Measurements from ENCODE around the gene B3GALT6. TPM values are rescaled to one million over a fixed set of nuclear protein-coding genes. Genes with fewer than 3 reads are reported as not detected.

The B3GALT6 gene
- total and polyA plus RNA-seq, 2 experiments from 2014 or later, result 5.5 to 26.5 TPM

DNA sequence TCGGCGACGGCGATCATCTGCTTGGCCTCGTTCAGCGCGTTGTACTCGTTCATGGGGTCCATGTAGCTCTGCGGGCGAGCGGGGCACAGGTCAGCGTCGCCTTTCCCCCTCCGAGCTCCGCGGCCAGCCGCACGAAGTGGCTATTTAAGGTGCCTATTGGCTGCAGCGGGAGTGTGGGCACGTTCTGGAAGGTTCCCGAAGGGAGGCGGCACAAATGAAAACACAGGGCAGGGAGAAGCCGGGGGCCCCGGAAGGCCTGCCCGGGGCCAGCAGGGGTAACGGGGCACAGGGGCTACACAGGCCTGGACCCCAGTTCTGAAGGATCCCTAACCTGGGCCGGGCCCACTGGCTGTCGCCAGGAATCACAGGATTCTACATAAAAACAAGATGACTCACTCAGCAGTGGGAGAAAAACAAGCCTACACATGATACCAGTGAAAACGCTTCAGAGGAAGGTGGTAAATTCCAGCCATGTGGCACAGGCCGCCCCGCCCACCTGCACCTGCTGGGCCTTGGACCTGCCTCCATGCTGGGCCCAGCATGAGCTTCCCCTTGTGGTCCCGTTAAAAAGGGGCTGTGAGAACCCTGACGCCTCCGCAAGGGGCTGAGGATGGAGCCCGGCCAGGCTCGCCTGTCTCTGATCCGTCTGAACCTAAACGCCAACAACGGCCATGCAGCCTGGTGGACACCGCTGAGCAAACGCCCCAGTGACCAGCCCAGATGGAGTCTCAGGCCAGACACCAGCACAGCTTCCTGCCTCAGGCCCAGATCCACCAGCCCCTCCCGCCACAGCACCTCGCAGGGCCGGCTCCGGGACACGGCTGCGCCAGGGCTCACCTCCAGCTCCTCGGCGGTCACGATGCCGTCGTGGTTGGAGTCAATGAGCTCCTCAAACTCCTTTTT lies 14.2 kb upstream of the B3GALT6 start:
- no peak overlapping the region for H3K4me2 ChIP-seq
- H3K36me3 ChIP-seq (ENCODE audit: insufficient read depth), result peaks cover 4% of the 10 kb centered on the region; the same call in 1 of the 2 replicates
- H3F3A ChIP-seq (replicated peaks; ENCODE audit: low read depth), result no peaks in the 10 kb centered on the region
- no peaks in the 10 kb centered on the region for H3K79me2 ChIP-seq (replicated peaks; ENCODE audit: insufficient read depth)
- no peaks in the 10 kb centered on the region for H3K4me1 Mint-ChIP-seq
- no peak overlapping the region for H3K4me3 Mint-ChIP-seq
- no peak overlapping the region for H3K4me3 ChIP-seq
- H2AFZ ChIP-seq, result no peak overlapping the region
- H3K4me1 ChIP-seq (ENCODE audit: insufficient read depth), result no peaks in the 10 kb centered on the region
- TF ChIP-seq POLR2AphosphoS5 (IDR thresholded peaks at IDR 0.05; ENCODE audit: low read depth), result no peak
- no peak for TF ChIP-seq NANOG (IDR thresholded peaks at IDR 0.05; ENCODE audit: borderline replicate concordance)
- TF ChIP-seq, protein P1, sequence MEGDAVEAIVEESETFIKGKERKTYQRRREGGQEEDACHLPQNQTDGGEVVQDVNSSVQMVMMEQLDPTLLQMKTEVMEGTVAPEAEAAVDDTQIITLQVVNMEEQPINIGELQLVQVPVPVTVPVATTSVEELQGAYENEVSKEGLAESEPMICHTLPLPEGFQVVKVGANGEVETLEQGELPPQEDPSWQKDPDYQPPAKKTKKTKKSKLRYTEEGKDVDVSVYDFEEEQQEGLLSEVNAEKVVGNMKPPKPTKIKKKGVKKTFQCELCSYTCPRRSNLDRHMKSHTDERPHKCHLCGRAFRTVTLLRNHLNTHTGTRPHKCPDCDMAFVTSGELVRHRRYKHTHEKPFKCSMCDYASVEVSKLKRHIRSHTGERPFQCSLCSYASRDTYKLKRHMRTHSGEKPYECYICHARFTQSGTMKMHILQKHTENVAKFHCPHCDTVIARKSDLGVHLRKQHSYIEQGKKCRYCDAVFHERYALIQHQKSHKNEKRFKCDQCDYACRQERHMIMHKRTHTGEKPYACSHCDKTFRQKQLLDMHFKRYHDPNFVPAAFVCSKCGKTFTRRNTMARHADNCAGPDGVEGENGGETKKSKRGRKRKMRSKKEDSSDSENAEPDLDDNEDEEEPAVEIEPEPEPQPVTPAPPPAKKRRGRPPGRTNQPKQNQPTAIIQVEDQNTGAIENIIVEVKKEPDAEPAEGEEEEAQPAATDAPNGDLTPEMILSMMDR (conservative IDR thresholded peaks at IDR 0.05; ENCODE audit: low read depth in 2 of 2), result no peak
- no peak for TF ChIP-seq EZH2phosphoT487 (IDR thresholded peaks at IDR 0.05; ENCODE audit: unreplicated experiment)
- TF ChIP-seq, protein P2, sequence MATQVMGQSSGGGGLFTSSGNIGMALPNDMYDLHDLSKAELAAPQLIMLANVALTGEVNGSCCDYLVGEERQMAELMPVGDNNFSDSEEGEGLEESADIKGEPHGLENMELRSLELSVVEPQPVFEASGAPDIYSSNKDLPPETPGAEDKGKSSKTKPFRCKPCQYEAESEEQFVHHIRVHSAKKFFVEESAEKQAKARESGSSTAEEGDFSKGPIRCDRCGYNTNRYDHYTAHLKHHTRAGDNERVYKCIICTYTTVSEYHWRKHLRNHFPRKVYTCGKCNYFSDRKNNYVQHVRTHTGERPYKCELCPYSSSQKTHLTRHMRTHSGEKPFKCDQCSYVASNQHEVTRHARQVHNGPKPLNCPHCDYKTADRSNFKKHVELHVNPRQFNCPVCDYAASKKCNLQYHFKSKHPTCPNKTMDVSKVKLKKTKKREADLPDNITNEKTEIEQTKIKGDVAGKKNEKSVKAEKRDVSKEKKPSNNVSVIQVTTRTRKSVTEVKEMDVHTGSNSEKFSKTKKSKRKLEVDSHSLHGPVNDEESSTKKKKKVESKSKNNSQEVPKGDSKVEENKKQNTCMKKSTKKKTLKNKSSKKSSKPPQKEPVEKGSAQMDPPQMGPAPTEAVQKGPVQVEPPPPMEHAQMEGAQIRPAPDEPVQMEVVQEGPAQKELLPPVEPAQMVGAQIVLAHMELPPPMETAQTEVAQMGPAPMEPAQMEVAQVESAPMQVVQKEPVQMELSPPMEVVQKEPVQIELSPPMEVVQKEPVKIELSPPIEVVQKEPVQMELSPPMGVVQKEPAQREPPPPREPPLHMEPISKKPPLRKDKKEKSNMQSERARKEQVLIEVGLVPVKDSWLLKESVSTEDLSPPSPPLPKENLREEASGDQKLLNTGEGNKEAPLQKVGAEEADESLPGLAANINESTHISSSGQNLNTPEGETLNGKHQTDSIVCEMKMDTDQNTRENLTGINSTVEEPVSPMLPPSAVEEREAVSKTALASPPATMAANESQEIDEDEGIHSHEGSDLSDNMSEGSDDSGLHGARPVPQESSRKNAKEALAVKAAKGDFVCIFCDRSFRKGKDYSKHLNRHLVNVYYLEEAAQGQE (IDR thresholded peaks at IDR 0.05; ENCODE audit: unreplicated experiment), result no peak
- TF ChIP-seq CREB1 (CRISPR knock-in tag; IDR thresholded peaks at IDR 0.05; ENCODE audit: low read depth), result no peak
- TF ChIP-seq EZH2 (IDR thresholded peaks at IDR 0.05; ENCODE audit: low read depth, unreplicated experiment), result no peak
- no peak for TF ChIP-seq ZNF331 (CRISPR knock-in tag; IDR thresholded peaks at IDR 0.05; ENCODE audit: low read depth)
- TF ChIP-seq, protein P3, sequence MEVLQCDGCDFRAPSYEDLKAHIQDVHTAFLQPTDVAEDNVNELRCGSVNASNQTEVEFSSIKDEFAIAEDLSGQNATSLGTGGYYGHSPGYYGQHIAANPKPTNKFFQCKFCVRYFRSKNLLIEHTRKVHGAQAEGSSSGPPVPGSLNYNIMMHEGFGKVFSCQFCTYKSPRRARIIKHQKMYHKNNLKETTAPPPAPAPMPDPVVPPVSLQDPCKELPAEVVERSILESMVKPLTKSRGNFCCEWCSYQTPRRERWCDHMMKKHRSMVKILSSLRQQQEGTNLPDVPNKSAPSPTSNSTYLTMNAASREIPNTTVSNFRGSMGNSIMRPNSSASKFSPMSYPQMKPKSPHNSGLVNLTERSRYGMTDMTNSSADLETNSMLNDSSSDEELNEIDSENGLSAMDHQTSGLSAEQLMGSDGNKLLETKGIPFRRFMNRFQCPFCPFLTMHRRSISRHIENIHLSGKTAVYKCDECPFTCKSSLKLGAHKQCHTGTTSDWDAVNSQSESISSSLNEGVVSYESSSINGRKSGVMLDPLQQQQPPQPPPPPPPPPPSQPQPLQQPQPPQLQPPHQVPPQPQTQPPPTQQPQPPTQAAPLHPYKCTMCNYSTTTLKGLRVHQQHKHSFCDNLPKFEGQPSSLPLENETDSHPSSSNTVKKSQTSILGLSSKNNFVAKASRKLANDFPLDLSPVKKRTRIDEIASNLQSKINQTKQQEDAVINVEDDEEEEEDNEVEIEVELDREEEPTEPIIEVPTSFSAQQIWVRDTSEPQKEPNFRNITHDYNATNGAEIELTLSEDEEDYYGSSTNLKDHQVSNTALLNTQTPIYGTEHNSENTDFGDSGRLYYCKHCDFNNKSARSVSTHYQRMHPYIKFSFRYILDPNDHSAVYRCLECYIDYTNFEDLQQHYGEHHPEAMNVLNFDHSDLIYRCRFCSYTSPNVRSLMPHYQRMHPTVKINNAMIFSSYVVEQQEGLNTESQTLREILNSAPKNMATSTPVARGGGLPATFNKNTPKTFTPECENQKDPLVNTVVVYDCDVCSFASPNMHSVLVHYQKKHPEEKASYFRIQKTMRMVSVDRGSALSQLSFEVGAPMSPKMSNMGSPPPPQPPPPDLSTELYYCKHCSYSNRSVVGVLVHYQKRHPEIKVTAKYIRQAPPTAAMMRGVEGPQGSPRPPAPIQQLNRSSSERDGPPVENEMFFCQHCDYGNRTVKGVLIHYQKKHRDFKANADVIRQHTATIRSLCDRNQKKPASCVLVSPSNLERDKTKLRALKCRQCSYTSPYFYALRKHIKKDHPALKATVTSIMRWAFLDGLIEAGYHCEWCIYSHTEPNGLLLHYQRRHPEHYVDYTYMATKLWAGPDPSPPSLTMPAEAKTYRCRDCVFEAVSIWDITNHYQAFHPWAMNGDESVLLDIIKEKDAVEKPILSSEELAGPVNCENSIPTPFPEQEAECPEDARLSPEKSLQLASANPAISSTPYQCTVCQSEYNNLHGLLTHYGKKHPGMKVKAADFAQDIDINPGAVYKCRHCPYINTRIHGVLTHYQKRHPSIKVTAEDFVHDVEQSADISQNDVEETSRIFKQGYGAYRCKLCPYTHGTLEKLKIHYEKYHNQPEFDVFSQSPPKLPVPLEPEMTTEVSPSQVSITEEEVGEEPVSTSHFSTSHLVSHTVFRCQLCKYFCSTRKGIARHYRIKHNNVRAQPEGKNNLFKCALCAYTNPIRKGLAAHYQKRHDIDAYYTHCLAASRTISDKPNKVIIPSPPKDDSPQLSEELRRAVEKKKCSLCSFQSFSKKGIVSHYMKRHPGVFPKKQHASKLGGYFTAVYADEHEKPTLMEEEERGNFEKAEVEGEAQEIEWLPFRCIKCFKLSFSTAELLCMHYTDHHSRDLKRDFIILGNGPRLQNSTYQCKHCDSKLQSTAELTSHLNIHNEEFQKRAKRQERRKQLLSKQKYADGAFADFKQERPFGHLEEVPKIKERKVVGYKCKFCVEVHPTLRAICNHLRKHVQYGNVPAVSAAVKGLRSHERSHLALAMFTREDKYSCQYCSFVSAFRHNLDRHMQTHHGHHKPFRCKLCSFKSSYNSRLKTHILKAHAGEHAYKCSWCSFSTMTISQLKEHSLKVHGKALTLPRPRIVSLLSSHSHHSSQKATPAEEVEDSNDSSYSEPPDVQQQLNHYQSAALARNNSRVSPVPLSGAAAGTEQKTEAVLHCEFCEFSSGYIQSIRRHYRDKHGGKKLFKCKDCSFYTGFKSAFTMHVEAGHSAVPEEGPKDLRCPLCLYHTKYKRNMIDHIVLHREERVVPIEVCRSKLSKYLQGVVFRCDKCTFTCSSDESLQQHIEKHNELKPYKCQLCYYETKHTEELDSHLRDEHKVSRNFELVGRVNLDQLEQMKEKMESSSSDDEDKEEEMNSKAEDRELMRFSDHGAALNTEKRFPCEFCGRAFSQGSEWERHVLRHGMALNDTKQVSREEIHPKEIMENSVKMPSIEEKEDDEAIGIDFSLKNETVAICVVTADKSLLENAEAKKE (CRISPR knock-in tag; IDR thresholded peaks at IDR 0.05), result no peak
- TF ChIP-seq, protein P4, sequence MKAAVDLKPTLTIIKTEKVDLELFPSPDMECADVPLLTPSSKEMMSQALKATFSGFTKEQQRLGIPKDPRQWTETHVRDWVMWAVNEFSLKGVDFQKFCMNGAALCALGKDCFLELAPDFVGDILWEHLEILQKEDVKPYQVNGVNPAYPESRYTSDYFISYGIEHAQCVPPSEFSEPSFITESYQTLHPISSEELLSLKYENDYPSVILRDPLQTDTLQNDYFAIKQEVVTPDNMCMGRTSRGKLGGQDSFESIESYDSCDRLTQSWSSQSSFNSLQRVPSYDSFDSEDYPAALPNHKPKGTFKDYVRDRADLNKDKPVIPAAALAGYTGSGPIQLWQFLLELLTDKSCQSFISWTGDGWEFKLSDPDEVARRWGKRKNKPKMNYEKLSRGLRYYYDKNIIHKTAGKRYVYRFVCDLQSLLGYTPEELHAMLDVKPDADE (IDR thresholded peaks at IDR 0.05), result no peak
- TF ChIP-seq STAT1 (IDR thresholded peaks at IDR 0.05; ENCODE audit: unreplicated experiment), result no peak
- no peak for TF ChIP-seq JUNB (IDR thresholded peaks at IDR 0.05; ENCODE audit: unreplicated experiment)
- no peak for TF ChIP-seq ZNF114 (CRISPR knock-in tag; IDR thresholded peaks at IDR 0.05)
- H3K36me3 Mint-ChIP-seq (ENCODE audit: low read depth), result peaks cover 25% of the 10 kb centered on the region
- no peak for ATAC-seq
- H3K27ac Mint-ChIP-seq, result no peak overlapping the region
- no peaks in the 10 kb centered on the region for H3K27me3 ChIP-seq (ENCODE audit: insufficient read depth)
- H3K9me3 Mint-ChIP-seq, result no peaks in the 10 kb centered on the region
- DNase-seq (ENCODE audit: low spot score), result no peak
- H3K27ac ChIP-seq (ENCODE audit: low read depth), result no peak overlapping the region
- peaks cover 11% of the 10 kb centered on the region for H3K27me3 Mint-ChIP-seq (ENCODE audit: insufficient read depth, low read depth, poor library complexity)
- no peaks in the 10 kb centered on the region for H3K9me2 ChIP-seq (ENCODE audit: insufficient read depth)
- H4K20me1 ChIP-seq (replicated peaks; ENCODE audit: insufficient read depth), result no peaks in the 10 kb centered on the region; the same call in 1 of the 2 replicates

Measured in GM23338 (cell line).